HCT116 (cell line): Measurements from ENCODE around the gene AQP9. TPM values are rescaled to one million over a fixed set of nuclear protein-coding genes. Genes with fewer than 3 reads are reported as not detected.

Experiments
- ATAC-seq: fragments of 200-7000 bp; cut with Tn5 transposase; 2 replicates; pipeline ENCODE4 v1.9.1; 2020; ENCODE audit warnings: mild to moderate bottlenecking, moderate library complexity
- BruUV-seq: library from RNA; stranded (reverse); fragments of 400-500 nt; replicated peaks from 2 replicates; lab custom pipeline; 2021; lab: Mats Ljungman, UMichigan
- CTCF ChIA-PET: fragments of 300-600 bp; sonication (Branson Sonifier 250); formaldehyde crosslinking; loops from one replicate; lab custom pipeline; 2021; ENCODE audit warnings: antibody characterized with exemption; lab: Charles Lee
- POLR2A ChIA-PET: fragments of 300-600, 350-600 bp; sonication (Branson Sonifier 250); formaldehyde crosslinking; loops from one replicate; lab custom pipeline; 2021; ENCODE audit warnings: antibody characterized with exemption; lab: Charles Lee
- RAD21 ChIA-PET, 2 experiments: fragments of 300-600 bp; sonication (Branson Sonifier 250); formaldehyde crosslinking; loops; one replicate each; lab custom pipeline; 2023; ENCODE audit warnings: low total read pairs in 2 of 2; ENCODE audit not compliant: uncharacterized antibody in 2 of 2, unreplicated experiment in 2 of 2, low non-redundant PET in 1 of 2; lab: Charles Lee
- DNase-seq: peaks from one replicate; pipeline ENCODE4 v3.0.0-alpha.2; 2010; ENCODE audit warnings: low read depth, low spot score
- H2AFZ ChIP-seq: fragments of 200-600 bp; shearing (Covaris generic), sonication (generic); 2 replicates; pipeline ENCODE4 v1.6.1; 2017; ENCODE audit warnings: low read depth, mixed run types, mixed read lengths, antibody characterized with exemption, low read length; ENCODE audit not compliant: poor library complexity, severe bottlenecking
- H3K27ac ChIP-seq: 2 replicates; pipeline ENCODE4 v1.5.1; 2012; ENCODE audit warnings: low read depth, low read length
- H3K27me3 ChIP-seq: fragments of 200-600 bp; sonication (generic); 2 replicates; pipeline ENCODE4 v1.6.1; 2016; ENCODE audit warnings: mixed run types, low read length, mixed read lengths; ENCODE audit not compliant: insufficient read depth
- H3K36me3 ChIP-seq, 2 experiments: fragments of 200-500 bp in 1 of 2; fragments of 200-600 bp in 1 of 2; sonication (Bioruptor generic) in 1 of 2; sonication (generic) in 1 of 2; 2 replicates each; pipeline versions ENCODE4 v1.5.1 to v1.6.1; 2014 to 2016; ENCODE audit warnings: low read length in 2 of 2, inconsistent platforms in 1 of 2, mixed read lengths in 1 of 2, mixed run types in 1 of 2; ENCODE audit not compliant: insufficient read depth in 2 of 2, control insufficient read depth in 1 of 2
- H3K4me1 ChIP-seq, 2 experiments: fragments of 200-600 bp in 1 of 2; sonication (generic) in 1 of 2; 2 replicates each; pipeline versions ENCODE4 v1.5.1 to v1.6.1; 2012 to 2017; ENCODE audit warnings: low read length in 2 of 2, inconsistent platforms in 1 of 2, mild to moderate bottlenecking in 1 of 2, mixed read lengths in 1 of 2, mixed run types in 1 of 2, moderate library complexity in 1 of 2; ENCODE audit not compliant: insufficient read depth in 2 of 2, control insufficient read depth in 1 of 2
- H3K4me2 ChIP-seq: fragments of 200-600 bp; sonication (generic); 2 replicates; pipeline ENCODE4 v1.6.1; 2017; ENCODE audit warnings: mixed run types, low read length, mixed read lengths
- H3K4me3 ChIP-seq, 2 experiments: fragments of 200-600 bp in 1 of 2; sonication (generic) in 1 of 2; replicated peaks in 1 of 2; 2 replicates each; pipeline ENCODE4 v1.5.1; 2011 to 2016; ENCODE audit warnings: low read length in 2 of 2, control low read depth in 1 of 2, low read depth in 1 of 2, mild to moderate bottlenecking in 1 of 2, mixed read lengths in 1 of 2, mixed run types in 1 of 2
- H3K79me2 ChIP-seq: fragments of 200-600 bp; sonication (generic); 2 replicates; pipeline ENCODE4 v1.6.1; 2017; ENCODE audit warnings: mild to moderate bottlenecking, mixed run types, low read length, moderate library complexity, mixed read lengths; ENCODE audit not compliant: insufficient read depth
- H3K9ac ChIP-seq: fragments of 200-600 bp; sonication (generic); 2 replicates; pipeline ENCODE4 v1.6.1; 2016; ENCODE audit warnings: low read length, mixed read lengths
- H3K9me2 ChIP-seq: fragments of 200-600 bp; sonication (generic), shearing (Covaris generic); 2 replicates; pipeline ENCODE4 v1.6.1; 2017; ENCODE audit warnings: mixed run types, mild to moderate bottlenecking, moderate library complexity; ENCODE audit not compliant: insufficient read depth
- H3K9me3 ChIP-seq, 2 experiments: fragments of 200-500 bp in 1 of 2; fragments of 200-600 bp in 1 of 2; sonication (Bioruptor generic) in 1 of 2; sonication (generic) in 1 of 2; 2 replicates each; pipeline ENCODE4 v1.6.1; 2014 to 2017; ENCODE audit warnings: low read length in 2 of 2, mixed read lengths in 2 of 2, inconsistent platforms in 1 of 2, low read depth in 1 of 2, mild to moderate bottlenecking in 1 of 2, mixed run types in 1 of 2, moderate library complexity in 1 of 2; ENCODE audit not compliant: control insufficient read depth in 1 of 2, insufficient read depth in 1 of 2
- H4K20me1 ChIP-seq: fragments of 200-600 bp; sonication (generic), shearing (Covaris generic); 2 replicates; pipeline ENCODE4 v1.6.1; 2017; ENCODE audit warnings: mixed run types, mild to moderate bottlenecking, moderate library complexity; ENCODE audit not compliant: insufficient read depth
- CBX3 ChIP-seq: IDR thresholded peaks from 2 replicates; pipeline ENCODE4 v1.6.1; 2012; ENCODE audit warnings: low read depth
- CEBPB ChIP-seq: IDR thresholded peaks from 2 replicates; pipeline ENCODE4 v1.6.1; 2012; ENCODE audit warnings: low read depth
- EGR1 ChIP-seq: IDR thresholded peaks from 2 replicates; pipeline ENCODE4 v1.6.1; 2012; ENCODE audit warnings: low read depth
- ELF1 ChIP-seq: IDR thresholded peaks from 2 replicates; pipeline ENCODE4 v1.6.1; 2012; ENCODE audit warnings: low read depth, borderline replicate concordance
- EZH2 ChIP-seq: fragments of 200-600 bp; sonication (generic); IDR thresholded peaks from 2 replicates; pipeline ENCODE4 v1.6.1; 2017; ENCODE audit warnings: antibody characterized with exemption, mixed run types
- EZH2phosphoT487 ChIP-seq: fragments of 200-600 bp; IDR thresholded peaks from 2 replicates; pipeline ENCODE4 v1.6.1; 2018; ENCODE audit warnings: antibody characterized with exemption, borderline replicate concordance
- FOSL1 ChIP-seq: IDR thresholded peaks from 2 replicates; pipeline ENCODE4 v1.6.1; 2012; ENCODE audit warnings: low read depth
- JUND ChIP-seq: IDR thresholded peaks from 2 replicates; pipeline ENCODE4 v1.6.1; 2012
- POLR2AphosphoS5 ChIP-seq: IDR thresholded peaks from 2 replicates; pipeline ENCODE4 v1.6.1; 2011; ENCODE audit warnings: mild to moderate bottlenecking, low read depth, low read length, moderate library complexity
- SP1 ChIP-seq: IDR thresholded peaks from 2 replicates; pipeline ENCODE4 v1.6.1; 2012; ENCODE audit warnings: low read depth
- TCF7L2 ChIP-seq: IDR thresholded peaks from 2 replicates; pipeline ENCODE4 v1.7.0; 2011; ENCODE audit warnings: borderline replicate concordance, inconsistent platforms; ENCODE audit not compliant: insufficient read depth, insufficient read length; ENCODE audit errors: extremely low read depth
- YY1 ChIP-seq: IDR thresholded peaks from 2 replicates; pipeline ENCODE4 v1.6.1; 2011; ENCODE audit warnings: low read length, low read depth, moderate library complexity, mild to moderate bottlenecking; ENCODE audit not compliant: insufficient replicate concordance; ENCODE audit errors: extremely low read depth
- ZFX ChIP-seq: fragments of 450-650 bp; IDR thresholded peaks from 2 replicates; pipeline ENCODE4 v1.6.1; 2017
- ZNF274 ChIP-seq: fragments of 200-500 bp; sonication (Bioruptor generic); IDR thresholded peaks from 2 replicates; pipeline ENCODE4 v1.6.1; 2014; ENCODE audit warnings: mild to moderate bottlenecking, low read depth, low read length, inconsistent platforms
- intact Hi-C: fragments of 100-400 bp; cut with micrococcal nuclease; formaldehyde crosslinking; loops from 2 replicates; pipeline ENCODE4 v1.10.0; 2022
- total RNA-seq: library from RNA; stranded (reverse); gene quantifications from one replicate; pipeline ENCODE4 v1.2.1, GENCODE V29; 2021; ENCODE audit not compliant: unreplicated experiment
- TF ChIP-seq, protein P1 (sequence below): IDR thresholded peaks from 2 replicates; pipeline ENCODE4 v1.6.1; 2012; ENCODE audit warnings: low read depth
- TF ChIP-seq, protein P2 (sequence below): IDR thresholded peaks from 2 replicates; pipeline ENCODE4 v1.6.1; 2012
- TF ChIP-seq, protein P3 (sequence below), 3 experiments: fragments of 200-600 bp in 1 of 3; sonication (generic) in 1 of 3; IDR thresholded peaks in 2 of 3; conservative IDR thresholded peaks in 1 of 3; 2 replicates each; pipeline ENCODE4 v1.5.1; 2012 to 2017; ENCODE audit warnings: low read depth in 2 of 3, low read length in 2 of 3, antibody characterized with exemption in 1 of 3, borderline replicate concordance in 1 of 3, control low read depth in 1 of 3, mild to moderate bottlenecking in 1 of 3, mixed read lengths in 1 of 3, mixed run types in 1 of 3, moderate library complexity in 1 of 3; ENCODE audit not compliant: insufficient read depth in 1 of 3

Gene AQP9
- total RNA-seq, 1 experiment from 2014 or later: 0.12 TPM

DNA sequence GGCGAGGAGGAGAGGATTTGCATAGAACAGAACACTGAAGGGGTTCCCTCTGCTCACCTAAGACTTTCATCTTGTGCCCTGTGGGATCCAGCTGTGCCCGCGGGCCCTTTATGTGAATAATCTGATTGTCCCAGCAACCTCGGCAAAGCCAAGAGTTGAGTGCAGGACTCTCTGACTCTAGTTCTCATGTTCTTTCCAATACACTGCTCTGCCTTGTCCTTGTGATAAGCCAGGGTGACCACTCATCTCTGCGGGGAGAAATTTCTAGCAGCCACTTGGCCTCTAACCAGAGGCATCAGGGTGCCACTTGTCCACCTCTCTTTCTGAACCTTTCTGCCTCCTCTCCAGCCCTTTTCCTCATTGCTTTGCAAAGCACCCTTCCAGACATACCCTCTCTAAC lies 31.8 kb downstream of the AQP9 start:
- no TSS peak for BruUV-seq
- Histone ChIP-seq H3K79me2 (no peaks in the 10 kb centered on the region), H3K4me1 (no peaks in the 10 kb centered on the region), H3K4me2 (no peak overlapping the region), H2AFZ (no peak overlapping the region), H3K27me3 (peaks cover 16% of the 10 kb centered on the region; the same call in 1 of the 2 replicates), H3K9me2 (no peaks in the 10 kb centered on the region), H3K27ac (no peak overlapping the region), H3K36me3 (no peaks in the 10 kb centered on the region), H3K4me3 (no peak overlapping the region), H3K9me3 (no peaks in the 10 kb centered on the region), H4K20me1 (no peaks in the 10 kb centered on the region), H3K9ac (no peak overlapping the region)
- no peak for ATAC-seq
- ChIA-PET RAD21 (no interaction called here), POLR2A (no interaction called here), CTCF (no interaction called here)
- intact Hi-C loops: no loop called here
- TF ChIP-seq EGR1 (no peak), JUND (no peak), CBX3 (no peak)
- DNase-seq: no peak

DNA sequence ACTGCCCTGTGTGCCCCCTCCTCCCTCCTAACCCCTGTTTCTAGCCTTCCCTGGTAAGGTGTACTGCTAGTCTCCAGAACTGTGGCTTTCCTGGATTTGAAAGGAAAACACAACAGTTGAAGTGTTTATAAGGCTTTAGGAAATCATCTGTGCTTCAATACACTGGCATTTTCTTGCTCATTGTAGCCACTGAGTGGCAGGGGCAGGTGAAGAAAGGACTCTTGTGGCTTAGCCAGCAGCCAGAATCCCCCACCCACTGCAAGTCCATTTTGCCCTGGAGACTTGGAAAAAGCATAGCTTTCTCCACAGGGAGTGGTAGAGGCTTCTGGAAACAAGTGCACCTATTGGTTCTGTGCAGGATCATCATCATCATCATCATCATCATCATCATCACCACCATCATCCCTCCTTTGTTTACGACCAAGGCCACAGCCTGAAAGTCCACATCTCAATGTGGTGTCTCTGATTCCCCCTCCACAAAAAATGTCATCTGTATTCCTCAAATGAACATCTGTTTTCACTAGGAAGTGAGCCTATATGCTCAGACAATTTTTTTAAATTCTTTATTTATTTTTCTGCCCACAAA lies 33.4 kb downstream of the AQP9 start:
- no peak overlapping the region for H3K9ac ChIP-seq
- no peak overlapping the region for H3K4me3 ChIP-seq
- ATAC-seq (no peak), DNase-seq (no peak)
- no peaks in the 10 kb centered on the region for H3K9me3 ChIP-seq
- RAD21 ChIA-PET: no interaction called here
- no TSS peak for BruUV-seq
- no peaks in the 10 kb centered on the region for H3K9me2 ChIP-seq
- intact Hi-C loops: no loop called here
- H3K27me3 ChIP-seq: peaks cover 12% of the 10 kb centered on the region; the same call in 1 of the 2 replicates
- no peak overlapping the region for H2AFZ ChIP-seq
- H3K4me2 ChIP-seq: no peak overlapping the region
- H3K36me3 ChIP-seq: no peaks in the 10 kb centered on the region
- H3K79me2 ChIP-seq: no peaks in the 10 kb centered on the region
- no peaks in the 10 kb centered on the region for H4K20me1 ChIP-seq
- no peak overlapping the region for H3K27ac ChIP-seq
- POLR2A ChIA-PET: no interaction called here
- H3K4me1 ChIP-seq: no peaks in the 10 kb centered on the region
- CTCF ChIA-PET: no interaction called here
- no peak for TF ChIP-seq POLR2AphosphoS5
- TF ChIP-seq, protein P1, sequence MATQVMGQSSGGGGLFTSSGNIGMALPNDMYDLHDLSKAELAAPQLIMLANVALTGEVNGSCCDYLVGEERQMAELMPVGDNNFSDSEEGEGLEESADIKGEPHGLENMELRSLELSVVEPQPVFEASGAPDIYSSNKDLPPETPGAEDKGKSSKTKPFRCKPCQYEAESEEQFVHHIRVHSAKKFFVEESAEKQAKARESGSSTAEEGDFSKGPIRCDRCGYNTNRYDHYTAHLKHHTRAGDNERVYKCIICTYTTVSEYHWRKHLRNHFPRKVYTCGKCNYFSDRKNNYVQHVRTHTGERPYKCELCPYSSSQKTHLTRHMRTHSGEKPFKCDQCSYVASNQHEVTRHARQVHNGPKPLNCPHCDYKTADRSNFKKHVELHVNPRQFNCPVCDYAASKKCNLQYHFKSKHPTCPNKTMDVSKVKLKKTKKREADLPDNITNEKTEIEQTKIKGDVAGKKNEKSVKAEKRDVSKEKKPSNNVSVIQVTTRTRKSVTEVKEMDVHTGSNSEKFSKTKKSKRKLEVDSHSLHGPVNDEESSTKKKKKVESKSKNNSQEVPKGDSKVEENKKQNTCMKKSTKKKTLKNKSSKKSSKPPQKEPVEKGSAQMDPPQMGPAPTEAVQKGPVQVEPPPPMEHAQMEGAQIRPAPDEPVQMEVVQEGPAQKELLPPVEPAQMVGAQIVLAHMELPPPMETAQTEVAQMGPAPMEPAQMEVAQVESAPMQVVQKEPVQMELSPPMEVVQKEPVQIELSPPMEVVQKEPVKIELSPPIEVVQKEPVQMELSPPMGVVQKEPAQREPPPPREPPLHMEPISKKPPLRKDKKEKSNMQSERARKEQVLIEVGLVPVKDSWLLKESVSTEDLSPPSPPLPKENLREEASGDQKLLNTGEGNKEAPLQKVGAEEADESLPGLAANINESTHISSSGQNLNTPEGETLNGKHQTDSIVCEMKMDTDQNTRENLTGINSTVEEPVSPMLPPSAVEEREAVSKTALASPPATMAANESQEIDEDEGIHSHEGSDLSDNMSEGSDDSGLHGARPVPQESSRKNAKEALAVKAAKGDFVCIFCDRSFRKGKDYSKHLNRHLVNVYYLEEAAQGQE: no peak
- TF ChIP-seq ZNF274: no peak
- no peak for TF ChIP-seq EZH2
- no peak for TF ChIP-seq CEBPB
- TF ChIP-seq, protein P2, sequence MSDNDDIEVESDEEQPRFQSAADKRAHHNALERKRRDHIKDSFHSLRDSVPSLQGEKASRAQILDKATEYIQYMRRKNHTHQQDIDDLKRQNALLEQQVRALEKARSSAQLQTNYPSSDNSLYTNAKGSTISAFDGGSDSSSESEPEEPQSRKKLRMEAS: no peak
- TF ChIP-seq ELF1: no peak
- TF ChIP-seq EZH2phosphoT487: no peak
- TF ChIP-seq SP1: no peak
- no peak for TF ChIP-seq FOSL1
- TF ChIP-seq, protein P3, sequence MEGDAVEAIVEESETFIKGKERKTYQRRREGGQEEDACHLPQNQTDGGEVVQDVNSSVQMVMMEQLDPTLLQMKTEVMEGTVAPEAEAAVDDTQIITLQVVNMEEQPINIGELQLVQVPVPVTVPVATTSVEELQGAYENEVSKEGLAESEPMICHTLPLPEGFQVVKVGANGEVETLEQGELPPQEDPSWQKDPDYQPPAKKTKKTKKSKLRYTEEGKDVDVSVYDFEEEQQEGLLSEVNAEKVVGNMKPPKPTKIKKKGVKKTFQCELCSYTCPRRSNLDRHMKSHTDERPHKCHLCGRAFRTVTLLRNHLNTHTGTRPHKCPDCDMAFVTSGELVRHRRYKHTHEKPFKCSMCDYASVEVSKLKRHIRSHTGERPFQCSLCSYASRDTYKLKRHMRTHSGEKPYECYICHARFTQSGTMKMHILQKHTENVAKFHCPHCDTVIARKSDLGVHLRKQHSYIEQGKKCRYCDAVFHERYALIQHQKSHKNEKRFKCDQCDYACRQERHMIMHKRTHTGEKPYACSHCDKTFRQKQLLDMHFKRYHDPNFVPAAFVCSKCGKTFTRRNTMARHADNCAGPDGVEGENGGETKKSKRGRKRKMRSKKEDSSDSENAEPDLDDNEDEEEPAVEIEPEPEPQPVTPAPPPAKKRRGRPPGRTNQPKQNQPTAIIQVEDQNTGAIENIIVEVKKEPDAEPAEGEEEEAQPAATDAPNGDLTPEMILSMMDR (IDR thresholded peaks at IDR 0.05 in 2 of 3, conservative IDR thresholded peaks at IDR 0.05 in 1 of 3; ENCODE audit: borderline replicate concordance in 1 of 3, insufficient read depth in 1 of 3, low read depth in 2 of 3, low read length in 2 of 3): no peak
- TF ChIP-seq YY1: no peak
- no peak for TF ChIP-seq ZFX
- no peak for TF ChIP-seq TCF7L2
